ENCODE measurements around the gene RNF112. TPM values are rescaled to one million over a fixed set of nuclear protein-coding genes. Genes with fewer than 3 reads are reported as not detected.

The RNF112 gene
- total RNA-seq, 8 experiments from 2014 or later = 0.35 to 3.7 (median 1.7) TPM; not detected in 1

DNA sequence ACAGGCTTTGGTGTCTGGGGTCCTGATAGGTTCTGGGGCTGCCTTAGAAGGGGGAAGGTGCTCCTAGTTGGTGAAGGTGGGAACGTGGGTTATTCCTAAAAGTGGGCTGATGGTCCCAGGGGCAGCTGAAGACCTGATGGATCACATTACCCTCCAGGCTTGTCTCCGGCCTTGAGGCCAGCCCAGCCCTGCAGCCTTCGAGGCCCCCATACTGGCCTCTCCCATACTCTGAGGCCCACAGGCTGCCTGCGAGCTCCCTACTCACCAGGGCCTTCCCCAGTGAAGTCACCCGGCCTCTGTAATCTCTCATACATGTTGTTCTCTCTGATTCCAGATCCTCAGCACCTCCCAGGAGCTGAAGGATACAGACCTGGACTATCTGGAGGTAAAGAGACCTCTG lies 2.7 kb downstream of the RNF112 start:
- no peak for ATAC-seq (replicated peaks in 6 of 8)
- Histone ChIP-seq H3K27ac (no peak overlapping the region), H3K4me3 (no peak overlapping the region), H3K4me1 (replicated peaks in 1 of 2) (peaks cover 13 to 15% of the 10 kb centered on the region in 2 donors)
- in situ Hi-C loops (cut with MboI; ENCODE audit: low pct_unique_long_range_greater_than_20kb in 2 of 9, low sequenced_read_pairs in 9 of 9, unreplicated experiment in 9 of 9) = no loop called here
- 90 to 100% (median 100%) methylated on average over 1 to 2 of the region's 5 CpGs; no CpG with 5 or more reads in 7 of the 10 experiments for whole genome bisulfite sequencing, 10 experiments

DNA sequence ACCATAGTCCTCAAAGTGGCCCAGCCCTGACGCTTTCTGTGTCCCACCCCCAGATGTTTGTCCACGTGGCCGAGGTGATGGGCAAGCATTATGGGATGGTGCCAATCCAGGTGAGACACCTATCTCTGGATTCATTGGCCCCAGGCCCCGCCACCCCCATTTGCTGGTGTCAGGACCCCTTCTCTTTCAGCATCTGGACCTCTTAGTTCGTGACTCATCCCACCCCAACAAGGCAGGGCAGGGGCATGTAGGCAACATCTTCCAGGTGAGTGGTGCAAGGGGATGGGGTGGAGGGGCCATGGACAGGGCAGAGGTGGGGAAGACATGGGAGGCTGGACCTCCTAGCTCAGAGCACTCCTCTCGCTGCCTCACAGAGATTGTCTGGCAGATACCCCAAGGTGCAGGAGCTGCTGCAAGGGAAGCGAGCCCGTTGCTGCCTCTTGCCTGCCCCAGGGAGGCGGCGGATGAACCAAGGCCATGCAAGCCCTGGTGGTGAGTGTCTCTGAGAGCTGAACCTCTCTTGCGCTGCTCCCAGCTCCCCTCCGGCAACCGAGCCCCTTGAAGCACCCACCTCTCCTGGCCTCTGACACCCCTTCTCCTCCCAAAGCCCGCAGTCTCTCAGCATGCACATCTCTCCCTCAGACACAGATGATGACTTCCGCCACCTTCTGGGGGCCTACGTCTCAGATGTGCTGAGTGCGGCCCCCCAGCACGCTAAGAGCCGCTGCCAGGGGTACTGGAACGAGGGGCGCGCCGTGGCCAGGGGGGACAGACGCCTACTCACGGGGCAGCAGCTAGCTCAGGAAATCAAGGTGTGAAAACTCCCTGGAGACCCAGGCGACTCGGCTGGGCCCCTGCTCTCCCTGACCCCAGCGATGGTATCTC lies 3.6 kb downstream of the RNF112 start:
- Histone ChIP-seq H3K4me1 (replicated peaks in 1 of 2) (peaks cover 13 to 15% of the 10 kb centered on the region in 2 donors), H3K27ac (no peak overlapping the region), H3K4me3 (no peak overlapping the region)
- 90 to 96% (median 95%) methylated on average over 4 of the region's 28 CpGs; no CpG with 5 or more reads in 7 of the 10 experiments for WGBS, 10 experiments
- in situ Hi-C loops (cut with MboI; ENCODE audit: low pct_unique_long_range_greater_than_20kb in 2 of 9, low sequenced_read_pairs in 9 of 9, unreplicated experiment in 9 of 9) = no loop called here
- no peak for ATAC-seq (replicated peaks in 6 of 8)

GRCh38 chr17:19415311-19415710 lies 4.3 kb downstream of the RNF112 start:
- in situ Hi-C loops (cut with MboI; ENCODE audit: low pct_unique_long_range_greater_than_20kb in 2 of 9, low sequenced_read_pairs in 9 of 9, unreplicated experiment in 9 of 9) = no loop called here
- 60% methylated on average over 1 of the region's 13 CpGs; no CpG with 5 or more reads in 9 of the 10 experiments for WGBS, 10 experiments
- H3K4me1 ChIP-seq (replicated peaks in 1 of 2) = peaks cover 13 to 14% of the 10 kb centered on the region in 2 donors
- no peak overlapping the region for H3K27ac ChIP-seq
- ATAC-seq (replicated peaks in 6 of 8) = no peak
- H3K4me3 ChIP-seq = no peak overlapping the region

GRCh38 chr17:19415806-19416775 lies 5.1 kb downstream of the RNF112 start:
- H3K4me3 ChIP-seq = no peak overlapping the region
- ATAC-seq (replicated peaks in 6 of 8) = no peak
- WGBS, 10 experiments = 87 to 100% (median 100%) methylated on average over 1 to 3 of the region's 18 CpGs; no CpG with 5 or more reads in 7 of the 10 experiments

GRCh38 chr17:19417611-19418010 lies 6.6 kb downstream of the RNF112 start:
- Histone ChIP-seq H3K4me1 (replicated peaks in 1 of 2) (no peaks in the 10 kb centered on the region), H3K27ac (no peak overlapping the region), H3K4me3 (no peak overlapping the region)
- no peak for ATAC-seq (replicated peaks in 6 of 8)
- 13 to 84% (median 80%) methylated on average over 1 to 3 of the region's 3 CpGs; no CpG with 5 or more reads in 4 of the 10 experiments for WGBS, 10 experiments
- in situ Hi-C loops (cut with MboI; ENCODE audit: low pct_unique_long_range_greater_than_20kb in 2 of 9, low sequenced_read_pairs in 9 of 9, unreplicated experiment in 9 of 9) = no loop called here

More at GRCh38 chr17:19415806-19416775, 5.1 kb downstream of the RNF112 start:
- Histone ChIP-seq H3K27ac (no peak overlapping the region), H3K4me1 (replicated peaks in 1 of 2) (peaks cover 5 to 7% of the 10 kb centered on the region in 2 donors)
- in situ Hi-C loops (cut with MboI; ENCODE audit: low pct_unique_long_range_greater_than_20kb in 2 of 9, low sequenced_read_pairs in 9 of 9, unreplicated experiment in 9 of 9) = no loop called here

GRCh38 chr17:19418251-19418992 lies 7.4 kb downstream of the RNF112 start:
- 0 to 88% (median 66%) methylated on average over 1 to 5 of the region's 7 CpGs; no CpG with 5 or more reads in 2 of the 10 experiments for WGBS, 10 experiments
- Histone ChIP-seq H3K4me1 (replicated peaks in 1 of 2) (no peaks in the 10 kb centered on the region), H3K27ac (no peak overlapping the region), H3K4me3 (no peak overlapping the region)
- in situ Hi-C loops (cut with MboI; ENCODE audit: low pct_unique_long_range_greater_than_20kb in 2 of 9, low sequenced_read_pairs in 9 of 9, unreplicated experiment in 9 of 9) = no loop called here
- ATAC-seq (replicated peaks in 6 of 8) = no peak

DNA sequence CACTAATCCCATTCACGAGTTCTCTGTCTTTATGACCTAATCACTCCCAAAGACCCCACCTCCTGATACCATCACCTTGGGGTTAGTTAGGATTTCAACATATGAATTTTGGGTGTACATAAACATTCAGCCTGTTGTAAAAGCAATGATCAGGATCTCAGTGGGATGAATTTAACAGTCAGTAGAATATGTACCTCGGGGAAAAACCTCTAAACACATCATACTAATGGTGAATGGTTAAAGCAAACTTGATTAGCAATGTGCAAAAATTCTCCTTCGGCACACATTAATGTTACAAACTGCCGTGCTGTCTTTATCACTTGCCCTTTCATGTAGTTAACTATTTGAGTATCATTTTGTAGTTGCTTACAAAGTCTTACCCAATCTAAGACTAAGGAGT lies 10.2 kb downstream of the RNF112 start:
- whole genome bisulfite sequencing, 10 experiments = 10 to 100% (median 80%) methylated on average over 1 to 4 of the region's 4 CpGs; no CpG with 5 or more reads in 1 of the 10 experiments

GRCh38 chr17:19421926-19422325 lies 10.9 kb downstream of the RNF112 start:
- Histone ChIP-seq H3K4me3 (no peak overlapping the region), H3K4me1 (replicated peaks in 1 of 2) (no peaks in the 10 kb centered on the region), H3K27ac (no peak overlapping the region)
- WGBS, 10 experiments = 31 to 100% (median 83%) methylated on average over 1 to 6 of the region's 6 CpGs; no CpG with 5 or more reads in 2 of the 10 experiments
- in situ Hi-C loops (cut with MboI; ENCODE audit: low pct_unique_long_range_greater_than_20kb in 2 of 9, low sequenced_read_pairs in 9 of 9, unreplicated experiment in 9 of 9) = no loop called here
- no peak for ATAC-seq (replicated peaks in 6 of 8)

More for the DNA sequence above, 10.2 kb downstream of the RNF112 start:
- in situ Hi-C loops (cut with MboI; ENCODE audit: low pct_unique_long_range_greater_than_20kb in 2 of 9, low sequenced_read_pairs in 9 of 9, unreplicated experiment in 9 of 9) = no loop called here
- Histone ChIP-seq H3K4me3 (no peak overlapping the region), H3K27ac (no peak overlapping the region), H3K4me1 (replicated peaks in 1 of 2) (no peaks in the 10 kb centered on the region)
- peak in 2 of 8 experiments; percentile 47 to 65 for ATAC-seq (replicated peaks in 6 of 8)

DNA sequence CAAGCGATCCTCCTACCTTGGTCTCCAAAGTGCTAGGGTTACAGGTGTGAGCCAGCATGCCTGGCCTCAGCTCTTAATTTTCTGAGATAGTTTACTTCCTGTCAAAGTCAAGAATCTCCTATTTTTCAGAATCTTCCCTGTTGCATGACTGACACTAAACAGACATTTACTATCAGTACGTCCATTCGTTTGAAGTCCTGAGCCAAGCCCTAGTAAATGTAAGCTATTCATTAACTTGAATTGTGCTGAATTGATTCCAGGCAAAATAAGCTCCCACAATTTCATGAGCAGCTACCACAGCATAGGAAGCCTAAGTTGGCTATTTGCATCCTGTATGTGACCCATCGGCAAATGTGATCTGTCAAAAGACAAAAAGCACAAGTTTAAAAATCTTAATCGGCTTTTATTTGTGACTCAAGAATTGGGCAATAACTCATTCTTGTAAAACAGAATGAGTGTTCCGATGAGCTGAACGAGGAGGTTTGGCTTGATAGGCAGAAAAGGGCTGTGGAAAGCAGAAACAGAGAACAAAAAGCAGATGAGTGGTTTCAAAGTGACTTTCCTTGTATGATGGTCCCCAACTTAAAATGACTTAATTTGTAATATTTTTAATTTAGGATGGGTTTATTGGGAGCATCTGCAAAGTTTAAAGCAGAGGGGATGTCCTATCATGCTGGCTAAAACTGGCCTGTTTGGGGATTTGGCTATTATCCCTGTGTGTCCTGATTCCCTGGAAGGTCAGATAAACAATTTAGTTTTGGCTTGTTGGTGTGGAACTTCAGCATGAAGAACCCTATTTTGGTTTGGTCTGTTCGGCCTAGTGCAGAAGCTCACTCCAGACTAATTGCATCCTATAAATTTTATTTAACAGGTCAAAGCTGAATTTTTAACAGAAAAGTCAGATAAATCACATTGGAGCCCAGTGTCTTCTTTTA lies 14.2 kb downstream of the RNF112 start:
- H3K4me1 ChIP-seq (replicated peaks in 1 of 2) = no peaks in the 10 kb centered on the region
- ATAC-seq (replicated peaks in 6 of 8) = no peak
- no peak overlapping the region for H3K4me3 ChIP-seq
- in situ Hi-C loops (cut with MboI; ENCODE audit: low pct_unique_long_range_greater_than_20kb in 2 of 9, low sequenced_read_pairs in 9 of 9, unreplicated experiment in 9 of 9) = loop anchor here in 1 of 9 experiments (25.0 kb wide), 1 partner anchor 163 kb away; no protein-coding TSS in a partner anchor
- 21 to 78% (median 54%) methylated on average over 4 to 8 of the region's 8 CpGs; no CpG with 5 or more reads in 1 of the 10 experiments for WGBS, 10 experiments
- no peak overlapping the region for H3K27ac ChIP-seq

GRCh38 chr17:19426631-19427030 lies 15.6 kb downstream of the RNF112 start:
- Histone ChIP-seq H3K27ac (no peak overlapping the region), H3K4me3 (no peak overlapping the region), H3K4me1 (replicated peaks in 1 of 2) (peaks cover 2% of the 10 kb centered on the region in 2 donors)
- 83 to 100% (median 98%) methylated on average over 1 to 5 of the region's 5 CpGs; no CpG with 5 or more reads in 2 of the 10 experiments for WGBS, 10 experiments
- in situ Hi-C loops (cut with MboI; ENCODE audit: low pct_unique_long_range_greater_than_20kb in 2 of 9, low sequenced_read_pairs in 9 of 9, unreplicated experiment in 9 of 9) = loop anchor here in 1 of 9 experiments (25.0 kb wide), 1 partner anchor 164 kb away; no protein-coding TSS in a partner anchor
- ATAC-seq (replicated peaks in 6 of 8) = no peak

- Histone ChIP-seq H3K27ac (no peak overlapping the region), H3K4me1 (replicated peaks in 1 of 2) (peaks cover 13 to 28% of the 10 kb centered on the region in 2 donors), H3K4me3 (no peak overlapping the region)
- ATAC-seq (replicated peaks in 6 of 8) = no peak
- in situ Hi-C loops (cut with MboI; ENCODE audit: low pct_unique_long_range_greater_than_20kb in 2 of 9, low sequenced_read_pairs in 9 of 9, unreplicated experiment in 9 of 9) = loop anchor here in 2 of 9 experiments (10.0 to 25.0 kb wide), 2 partner anchors 67 to 169 kb away; partner anchors contain the start of gene B9D1 (in 1 of the 2)
- 8 to 82% (median 46%) methylated on average over 2 to 3 of the region's 3 CpGs; no CpG with 5 or more reads in 6 of the 10 experiments for WGBS, 10 experiments
Observed at GRCh38 chr17:19431691-19432090, 20.7 kb downstream of the RNF112 start.
